ENCODE results near the gene F12.
A peak's percentile ranks its signal among the peaks of the same experiment; 100 is the strongest.

The F12 gene

GRCh38 chr5:177432839-177433657, 23.7 kb upstream of the F12 start:
- no peak for DNase-seq (ENCODE audit: extremely low spot score)
- ChIA-PET POLR2A (interaction anchor here (0.7 to 0.9 kb wide), 2 partner anchors 17 to 30 kb away, joined by 3 read pairs; no protein-coding TSS in a partner anchor), CTCF (interaction anchor here (0.7 to 23.4 kb wide), 8 partner anchors 12 to 67 kb away, joined by 3 to 347 read pairs (median 15); partner anchors contain the start of genes F12 and PRR7)
- TF ChIP-seq CTCF (IDR thresholded peaks at IDR 0.05; ENCODE audit: control extremely low read depth, extremely low read depth, low read depth, missing control alignments), result no peak

- no peak for DNase-seq (ENCODE audit: extremely low spot score)
- no peak for TF ChIP-seq CTCF (IDR thresholded peaks at IDR 0.05; ENCODE audit: control extremely low read depth, extremely low read depth, low read depth, missing control alignments)
- ChIA-PET POLR2A (interaction anchor here (0.5 to 1.7 kb wide), 7 partner anchors 9 to 288 kb away, joined by 3 to 6 read pairs (median 3); no protein-coding TSS in a partner anchor), CTCF (interaction anchor here (1.2 to 23.4 kb wide), 10 partner anchors 12 to 772 kb away, joined by 3 to 347 read pairs (median 15); partner anchors contain the start of genes F12 and PRR7)
Observed at GRCh38 chr5:177432143-177432838, 22.9 kb upstream of the F12 start.

GRCh38 chr5:177431317-177432142, 22.2 kb upstream of the F12 start:
- ChIA-PET CTCF (interaction anchor here (0.7 to 23.4 kb wide), 11 partner anchors 13 to 771 kb away, joined by 3 to 347 read pairs (median 8); partner anchors contain the start of gene F12), POLR2A (interaction anchor here (0.5 to 1.7 kb wide), 7 partner anchors 10 to 287 kb away, joined by 3 to 6 read pairs (median 4); no protein-coding TSS in a partner anchor)
- no peak for TF ChIP-seq CTCF (IDR thresholded peaks at IDR 0.05; ENCODE audit: control extremely low read depth, extremely low read depth, low read depth, missing control alignments)
- DNase-seq (ENCODE audit: extremely low spot score), result peak; percentile 59

DNA sequence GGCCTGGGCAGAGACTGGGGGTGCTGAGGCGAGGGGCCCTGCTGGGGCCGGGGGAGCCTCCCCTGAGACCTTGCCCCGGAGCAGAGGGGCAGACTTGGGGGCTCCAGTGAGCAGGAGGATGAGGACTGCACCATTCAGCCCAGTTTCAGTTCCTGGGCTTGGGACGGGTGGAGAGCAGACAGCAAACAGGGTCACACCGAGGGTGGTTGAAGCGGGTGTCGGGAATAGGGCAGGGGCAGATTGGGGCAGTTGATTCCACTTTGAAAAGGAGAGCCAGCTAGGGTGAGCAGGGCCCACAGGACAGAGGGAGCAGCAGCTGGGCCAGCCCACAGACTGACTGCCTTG, 21.6 kb upstream of the F12 start:
- DNase-seq (ENCODE audit: extremely low spot score), result no peak
- ChIA-PET POLR2A (interaction anchor here (0.9 to 1.7 kb wide), 3 partner anchors 10 to 14 kb away, joined by 3 to 6 read pairs (median 4); no protein-coding TSS in a partner anchor), CTCF (interaction anchor here (0.7 to 23.4 kb wide), 10 partner anchors 14 to 770 kb away, joined by 3 to 347 read pairs (median 11); partner anchors contain the start of gene F12)
- TF ChIP-seq CTCF (IDR thresholded peaks at IDR 0.05; ENCODE audit: control extremely low read depth, extremely low read depth, low read depth, missing control alignments), result no peak

- TF ChIP-seq CTCF (IDR thresholded peaks at IDR 0.05; ENCODE audit: control extremely low read depth, extremely low read depth, low read depth, missing control alignments), result no peak
- CTCF ChIA-PET, result interaction anchor here (0.7 to 23.4 kb wide), 12 partner anchors 14 to 316 kb away, joined by 3 to 347 read pairs (median 12); partner anchors contain the start of gene F12
- DNase-seq (ENCODE audit: extremely low spot score), result peak; percentile 60
- POLR2A ChIA-PET, result interaction anchor here (0.6 to 1.9 kb wide), 4 partner anchors 11 to 138 kb away, joined by 3 to 8 read pairs (median 4); partner anchors contain the start of gene PRR7
Observed at GRCh38 chr5:177430140-177430951, 21.0 kb upstream of the F12 start.

All from GM10248 (cell line).